Tibial nerve (tissue), 4 donors: ENCODE results near the gene STK38L. TPM values are rescaled to one million over a fixed set of nuclear protein-coding genes. Genes with fewer than 3 reads are reported as not detected.

Experiments
- DNase-seq, 2 donors: peaks; one replicate each; pipeline ENCODE4 v3.0.0-alpha.2; 2019; ENCODE audit warnings: low spot score in 2 of 2
- H3K27ac ChIP-seq, 4 donors: fragments of 200-600 bp; sonication (generic) in 3 of 4; one replicate each; pipeline ENCODE4 v1.5.1; 2017 to 2019; ENCODE audit warnings: mild to moderate bottlenecking in 1 of 4
- H3K27me3 ChIP-seq, 2 donors: fragments of 200-600 bp; sonication (generic) in 1 of 2; one replicate each; pipeline versions ENCODE4 v1.5.1 to v1.6.0; 2017 to 2019
- H3K36me3 ChIP-seq, 3 donors: fragments of 200-600 bp; sonication (generic); one replicate each; pipeline ENCODE4 v1.5.1; 2018 to 2019
- H3K4me1 ChIP-seq, 4 donors: fragments of 200-600 bp; sonication (generic) in 3 of 4; one replicate each; pipeline ENCODE4 v1.5.1; 2017 to 2019
- H3K4me3 ChIP-seq, 4 donors: fragments of 200-600 bp; sonication (generic) in 3 of 4; one replicate each; pipeline ENCODE4 v1.5.1; 2017 to 2019; ENCODE audit warnings: mild to moderate bottlenecking in 1 of 4, moderate library complexity in 1 of 4
- H3K9me3 ChIP-seq, 4 donors: fragments of 200-600 bp; sonication (generic) in 3 of 4; one replicate each; pipeline ENCODE4 v1.5.1; 2017 to 2019
- CTCF ChIP-seq, 5 experiments: fragments of 200-600 bp in 3 of 5; fragments of 450-650 bp in 2 of 5; sonication (generic) in 3 of 5; IDR thresholded peaks; one replicate each; pipeline ENCODE4 v1.5.1; 2016 to 2019; ENCODE audit warnings: antibody characterized with exemption in 5 of 5, mild to moderate bottlenecking in 3 of 5, moderate library complexity in 2 of 5
- EP300 ChIP-seq, 2 donors: sonication (generic); formaldehyde crosslinking; IDR thresholded peaks; one replicate each; pipeline ENCODE4 v1.6.1; 2017; ENCODE audit warnings: antibody characterized with exemption in 2 of 2, mild to moderate bottlenecking in 1 of 2
- POLR2A ChIP-seq, 2 donors: fragments of 450-650 bp; IDR thresholded peaks; one replicate each; pipeline ENCODE4 v1.6.1; 2017; ENCODE audit warnings: antibody characterized with exemption in 2 of 2, mild to moderate bottlenecking in 2 of 2, moderate library complexity in 2 of 2
- WGBS, 2 donors: methylation state at CpG; one replicate each; pipeline ENCODE4 v1.1.5; 2018; 5-methylcytosine and 5-hydroxymethylcytosine counted together
- total RNA-seq, 4 donors: library from RNA; depleted of rRNA; stranded (reverse); fragments of >200 nt; gene quantifications; one replicate each; pipeline ENCODE4 v1.1.0, GENCODE V29; 2016

Gene STK38L
- total RNA-seq, 4 donors from 2014 or later: 30.6 to 51.6 (median 40.8) TPM

- Histone ChIP-seq H3K36me3 (no peaks in the 10 kb centered on the region), H3K4me3 (no peak overlapping the region), H3K9me3 (no peaks in the 10 kb centered on the region), H3K27me3 (peaks cover 0 to 22% of the 10 kb centered on the region in 2 donors), H3K4me1 (peaks cover 0 to 23% (median 4%) of the 10 kb centered on the region in 4 donors), H3K27ac (no peak overlapping the region)
- 80 to 82% methylated on average over 6 of the region's 6 CpGs for WGBS, 2 donors
- TF ChIP-seq POLR2A (IDR thresholded peaks at IDR 0.05) (no peak), EP300 (IDR thresholded peaks at IDR 0.05) (no peak), CTCF (IDR thresholded peaks at IDR 0.05) (no peak)
- DNase-seq: no peak
These were observed 90.6 kb downstream of the STK38L start for GRCh38 chr12:27334721-27335082.

- Histone ChIP-seq H3K36me3 (no peaks in the 10 kb centered on the region), H3K27me3 (peaks cover 0 to 22% of the 10 kb centered on the region in 2 donors), H3K27ac (no peak overlapping the region), H3K4me1 (peaks cover 0 to 23% (median 4%) of the 10 kb centered on the region in 4 donors), H3K4me3 (no peak overlapping the region), H3K9me3 (no peaks in the 10 kb centered on the region)
- no peak for DNase-seq
- TF ChIP-seq CTCF (IDR thresholded peaks at IDR 0.05): no peak
- no peak for TF ChIP-seq POLR2A (IDR thresholded peaks at IDR 0.05)
- no peak for TF ChIP-seq EP300 (IDR thresholded peaks at IDR 0.05)
- WGBS, 2 donors: 75 to 77% methylated on average over 5 of the region's 5 CpGs
These were observed 91.5 kb downstream of the STK38L start for GRCh38 chr12:27335364-27336281.

GRCh38 chr12:27336282-27336653, 92.2 kb downstream of the STK38L start:
- no peak for DNase-seq
- WGBS, 2 donors: 96 to 100% methylated on average over 2 of the region's 2 CpGs
- peaks cover 0 to 23% (median 4%) of the 10 kb centered on the region in 4 donors for H3K4me1 ChIP-seq

GRCh38 chr12:27337376-27337775, 93.3 kb downstream of the STK38L start:
- Histone ChIP-seq H3K9me3 (no peaks in the 10 kb centered on the region), H3K36me3 (no peaks in the 10 kb centered on the region), H3K27ac (no peak overlapping the region), H3K27me3 (peaks cover 0 to 15% of the 10 kb centered on the region in 2 donors), H3K4me3 (no peak overlapping the region), H3K4me1 (peaks cover 0 to 13% (median 1%) of the 10 kb centered on the region in 4 donors)
- WGBS, 2 donors: 96 to 97% methylated on average over 1 of the region's 1 CpG
- TF ChIP-seq CTCF (IDR thresholded peaks at IDR 0.05): no peak
- no peak for TF ChIP-seq POLR2A (IDR thresholded peaks at IDR 0.05)
- TF ChIP-seq EP300 (IDR thresholded peaks at IDR 0.05): no peak
- DNase-seq: no peak

More at GRCh38 chr12:27336282-27336653, 92.2 kb downstream of the STK38L start:
- Histone ChIP-seq H3K9me3 (no peaks in the 10 kb centered on the region), H3K4me3 (no peak overlapping the region), H3K27me3 (peaks cover 0 to 22% of the 10 kb centered on the region in 2 donors), H3K36me3 (no peaks in the 10 kb centered on the region), H3K27ac (no peak overlapping the region)
- TF ChIP-seq CTCF (IDR thresholded peaks at IDR 0.05) (no peak), EP300 (IDR thresholded peaks at IDR 0.05) (no peak), POLR2A (IDR thresholded peaks at IDR 0.05) (no peak)

- H3K4me3 ChIP-seq: no peak overlapping the region
- WGBS, 2 donors: 90 to 95% methylated on average over 1 of the region's 1 CpG
These were observed 94.4 kb downstream of the STK38L start for GRCh38 chr12:27338473-27338872.

More at GRCh38 chr12:27338473-27338872, 94.4 kb downstream of the STK38L start:
- Histone ChIP-seq H3K36me3 (no peaks in the 10 kb centered on the region), H3K27me3 (peaks cover 0 to 11% of the 10 kb centered on the region in 2 donors), H3K9me3 (no peaks in the 10 kb centered on the region), H3K27ac (no peak overlapping the region), H3K4me1 (peaks cover 0 to 5% (median 0%) of the 10 kb centered on the region in 4 donors)
- TF ChIP-seq POLR2A (IDR thresholded peaks at IDR 0.05) (no peak), EP300 (IDR thresholded peaks at IDR 0.05) (no peak), CTCF (IDR thresholded peaks at IDR 0.05) (no peak)
- no peak for DNase-seq
